Suprapubic skin (tissue), 3 donors: ENCODE results near the gene ZNF281.

ENCODE experiments used
- CTCF ChIP-seq, 2 donors: fragments of 200-600 bp in 1 of 2; fragments of 450-650 bp in 1 of 2; sonication (generic) in 1 of 2; IDR thresholded peaks; one replicate each; pipeline ENCODE4 v1.5.1; 2016 to 2019; ENCODE audit warnings: antibody characterized with exemption in 2 of 2, mild to moderate bottlenecking in 1 of 2, moderate library complexity in 1 of 2
- POLR2A ChIP-seq, 2 donors: fragments of 450-650 bp; IDR thresholded peaks; one replicate each; pipeline ENCODE4 v1.6.1; 2017; ENCODE audit warnings: antibody characterized with exemption in 2 of 2, mild to moderate bottlenecking in 2 of 2, moderate library complexity in 2 of 2

- no peak for TF ChIP-seq CTCF (IDR thresholded peaks at IDR 0.05)
- TF ChIP-seq POLR2A (IDR thresholded peaks at IDR 0.05): no peak
Observed at GRCh38 chr1:200369131-200369530, 40.7 kb downstream of the ZNF281 start.
